Activated T-cell treated with anti-CD3 and anti-CD28 coated beads, Interleukin-2, amount 50 U/mL, for 48 hours (primary cell): Measurements from ENCODE around the gene SLC6A7.

Experiments used
- DNase-seq, 2 experiments: peaks; one replicate each; pipeline ENCODE4 v3.0.0-alpha.2; 2020

The SLC6A7 gene

GRCh38 chr5:150175076-150175475 lies 14.8 kb upstream of the SLC6A7 start:
- DNase-seq: no peak

- DNase-seq: no peak
These were observed 14.3 kb upstream of the SLC6A7 start for GRCh38 chr5:150175536-150175935.

- no peak for DNase-seq
These were observed 13.0 kb upstream of the SLC6A7 start for GRCh38 chr5:150176745-150177477.

DNA sequence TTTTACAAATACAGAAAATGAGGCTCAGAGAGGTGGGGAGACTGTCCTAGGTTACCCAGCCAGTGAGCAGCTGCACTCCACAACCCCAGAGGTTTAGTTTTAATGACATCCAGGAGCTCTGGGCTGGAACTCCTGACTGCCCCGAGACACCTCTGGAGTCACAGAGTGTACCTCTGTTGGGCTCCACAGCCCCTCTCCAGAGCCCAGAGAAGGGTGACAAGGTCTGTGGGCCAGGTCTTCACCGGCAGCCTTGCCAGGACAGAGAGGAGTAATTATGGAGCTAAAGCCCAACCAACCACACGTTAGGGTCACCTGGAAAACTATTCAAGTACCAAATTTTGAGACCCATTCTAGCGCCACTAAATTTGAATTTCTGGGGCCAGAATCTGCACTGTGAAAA lies 12.1 kb upstream of the SLC6A7 start:
- no peak for DNase-seq

GRCh38 chr5:150178262-150178661 lies 11.6 kb upstream of the SLC6A7 start:
- no peak for DNase-seq

DNA sequence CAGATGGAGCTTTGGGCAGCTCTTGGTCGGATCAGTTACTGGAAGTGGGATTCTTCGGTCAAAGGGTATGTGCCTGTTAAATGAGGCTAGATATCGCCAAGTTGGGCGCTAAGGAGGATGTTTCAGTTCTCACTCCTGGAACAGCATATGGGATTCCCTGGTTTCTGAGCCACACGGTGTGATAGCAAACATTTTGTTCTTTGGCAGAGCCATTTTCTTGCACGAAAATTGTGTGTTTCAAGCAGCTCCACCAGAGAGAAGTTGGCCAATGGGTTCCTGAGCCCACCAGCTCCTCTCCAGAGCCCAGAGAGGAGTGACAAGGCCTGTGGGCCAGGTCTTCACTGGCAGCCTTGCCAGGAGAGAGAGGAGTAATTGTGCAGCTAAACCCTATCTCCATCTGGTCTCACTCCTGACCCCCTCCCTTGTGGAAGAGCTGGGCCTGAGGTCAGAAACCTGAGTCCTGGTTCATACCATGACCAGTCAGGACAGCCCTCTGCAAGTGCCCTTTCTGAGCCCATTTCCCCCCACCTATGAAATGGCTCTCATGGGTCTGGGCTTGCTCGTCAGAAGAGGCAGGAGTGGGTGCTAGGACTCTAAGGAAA lies 10.7 kb upstream of the SLC6A7 start:
- no peak for DNase-seq

GRCh38 chr5:150180241-150181026 lies 9.4 kb upstream of the SLC6A7 start:
- DNase-seq: no peak

DNA sequence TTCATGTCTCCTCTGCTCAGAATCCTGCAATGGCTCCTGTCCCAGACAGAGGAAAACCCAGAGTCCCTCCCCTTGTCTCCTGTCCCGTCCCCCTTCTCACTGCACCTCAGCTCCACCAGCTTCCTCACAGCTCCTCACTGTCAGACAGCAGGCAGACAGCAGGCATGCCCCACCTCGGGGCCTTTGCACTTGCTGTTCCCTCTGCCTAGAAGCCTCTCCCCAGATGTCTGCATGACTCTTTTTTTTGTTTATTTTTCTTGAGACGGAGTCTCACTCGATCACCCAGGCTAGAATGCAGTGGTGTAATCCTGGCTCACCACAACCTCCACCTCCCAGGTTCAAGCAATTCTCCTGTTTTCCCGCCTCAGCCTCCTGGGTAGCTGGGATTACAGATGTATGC lies 8.8 kb upstream of the SLC6A7 start:
- no peak for DNase-seq

GRCh38 chr5:150181766-150182545 lies 7.9 kb upstream of the SLC6A7 start:
- DNase-seq: no peak

GRCh38 chr5:150182774-150183173 lies 7.1 kb upstream of the SLC6A7 start:
- DNase-seq: no peak

DNA sequence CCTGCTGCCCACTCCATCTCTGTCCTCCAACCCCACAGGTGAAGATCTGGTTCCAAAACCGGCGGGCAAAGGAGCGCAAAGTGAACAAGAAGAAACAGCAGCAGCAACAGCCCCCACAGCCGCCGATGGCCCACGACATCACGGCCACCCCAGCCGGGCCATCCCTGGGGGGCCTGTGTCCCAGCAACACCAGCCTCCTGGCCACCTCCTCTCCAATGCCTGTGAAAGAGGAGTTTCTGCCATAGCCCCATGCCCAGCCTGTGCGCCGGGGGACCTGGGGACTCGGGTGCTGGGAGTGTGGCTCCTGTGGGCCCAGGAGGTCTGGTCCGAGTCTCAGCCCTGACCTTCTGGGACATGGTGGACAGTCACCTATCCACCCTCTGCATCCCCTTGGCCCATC lies 6.4 kb upstream of the SLC6A7 start:
- no peak for DNase-seq

GRCh38 chr5:150184006-150184405 lies 5.9 kb upstream of the SLC6A7 start:
- DNase-seq: no peak

DNA sequence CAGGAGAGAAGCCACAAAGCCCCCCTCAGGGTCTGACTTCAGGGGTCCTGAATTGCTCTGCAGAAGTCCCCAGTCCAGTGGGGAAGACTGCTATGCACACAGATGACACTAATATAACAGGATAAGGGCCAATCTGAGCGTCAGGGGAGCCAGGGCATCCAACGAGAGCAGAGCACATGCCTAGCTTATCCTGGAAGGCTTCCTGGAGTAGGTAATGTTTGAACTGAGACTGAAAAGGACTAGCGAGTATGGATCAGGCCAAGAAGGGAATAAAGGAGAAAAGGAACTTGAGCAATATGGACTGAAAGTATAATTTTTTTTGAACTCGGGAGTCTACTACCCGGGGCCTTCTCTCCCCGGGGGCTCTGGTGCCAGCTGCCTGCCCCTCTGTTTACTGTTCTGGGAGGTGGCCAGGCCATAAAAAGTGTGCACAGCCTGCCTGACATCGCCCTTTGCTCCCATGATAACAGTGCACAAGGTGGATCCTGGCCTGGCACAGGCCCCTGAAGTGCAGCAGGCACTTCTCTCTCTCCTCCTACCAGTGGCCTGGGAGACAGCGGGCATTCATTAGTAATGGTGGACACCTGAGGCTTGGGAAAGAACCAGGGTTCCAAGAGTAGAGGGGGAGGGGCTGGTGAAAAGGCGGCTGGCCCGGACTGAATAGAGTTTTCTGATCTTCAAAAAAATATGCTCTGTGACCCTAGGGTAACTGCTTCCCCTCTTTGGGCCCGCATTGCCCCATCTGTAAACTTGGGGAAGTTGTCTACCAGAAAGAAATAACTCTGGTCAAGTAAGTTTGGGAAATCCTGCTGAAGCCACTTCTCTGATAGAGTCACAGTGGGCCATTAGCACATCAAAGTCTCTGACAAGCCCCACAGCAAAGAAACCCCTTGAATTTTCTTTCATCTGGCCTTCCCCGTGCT lies 4.6 kb upstream of the SLC6A7 start:
- DNase-seq: no peak

GRCh38 chr5:150186137-150186536 lies 3.7 kb upstream of the SLC6A7 start:
- DNase-seq: no peak

DNA sequence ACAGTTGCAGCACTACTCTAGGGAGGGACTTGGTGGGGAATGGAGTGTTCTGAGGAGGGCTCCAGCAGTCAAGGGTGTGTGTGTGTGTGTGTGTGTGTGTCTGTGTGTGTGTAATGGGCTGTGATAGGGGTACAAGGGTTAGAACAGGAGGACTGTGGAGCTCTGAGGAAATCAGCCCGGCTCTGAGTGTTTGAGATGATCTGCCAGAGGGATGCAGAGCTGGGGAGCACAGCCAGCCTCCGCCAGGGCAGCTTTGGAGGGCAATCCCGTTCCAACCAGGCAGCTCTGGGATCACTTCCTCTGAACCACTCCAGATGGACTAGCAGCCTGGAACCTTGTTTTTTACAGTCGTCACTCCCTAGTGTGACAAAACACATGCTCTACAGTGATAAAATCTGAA lies 3.0 kb upstream of the SLC6A7 start:
- DNase-seq: no peak

DNA sequence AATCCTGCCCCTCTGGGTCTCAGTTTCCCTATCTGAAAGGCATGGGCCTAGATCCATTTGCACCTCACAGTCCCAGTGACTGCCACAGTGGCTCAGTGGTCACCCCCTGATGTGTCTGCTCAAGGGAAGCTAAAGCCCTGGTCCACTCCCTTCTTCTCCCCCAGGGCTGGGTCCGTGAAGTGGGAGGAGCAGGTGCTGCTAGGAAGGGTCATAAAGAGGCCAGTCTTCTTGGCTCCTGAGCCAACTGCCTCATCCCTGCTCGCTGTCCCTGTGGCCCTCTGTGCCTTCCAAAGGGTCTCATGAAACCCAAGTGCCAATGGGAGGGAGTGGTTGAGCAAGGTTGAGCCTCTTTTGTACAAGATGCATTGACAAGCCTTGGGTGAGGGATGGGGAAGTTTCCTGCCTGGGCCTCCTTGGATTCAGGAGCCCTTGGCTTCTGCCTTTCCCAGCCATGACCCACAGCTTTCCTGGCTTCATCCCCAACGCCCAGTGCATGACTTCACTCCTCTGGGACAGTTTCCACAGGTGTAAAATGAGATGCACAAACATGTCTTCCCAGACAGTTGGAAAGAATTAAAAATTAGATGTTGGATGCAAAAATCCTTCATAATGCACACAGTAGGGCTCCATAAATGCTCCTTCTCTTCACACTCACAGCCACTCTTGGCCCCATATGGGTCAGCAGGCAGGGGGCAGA lies 1.6 kb upstream of the SLC6A7 start:
- no peak for DNase-seq

DNA sequence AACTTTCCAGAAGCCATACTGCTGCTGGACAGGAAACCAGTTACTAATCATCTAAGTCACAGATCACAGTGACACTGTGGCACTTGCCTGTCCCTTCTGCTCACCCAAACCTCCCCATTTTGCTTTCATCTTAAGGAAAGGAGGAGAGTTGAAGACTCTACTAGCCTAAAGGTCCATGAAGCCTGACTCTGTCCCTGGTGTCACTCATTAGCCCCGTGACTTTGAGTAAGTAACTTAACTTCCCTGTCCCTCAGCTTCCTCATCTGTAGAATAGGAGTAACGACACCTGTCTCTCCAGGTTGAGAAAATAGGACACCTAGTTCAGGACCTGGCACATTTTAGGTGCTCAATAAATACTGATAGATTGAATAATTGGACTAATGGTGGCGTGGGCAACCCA lies 536 bp upstream of the SLC6A7 start:
- no peak for DNase-seq

DNA sequence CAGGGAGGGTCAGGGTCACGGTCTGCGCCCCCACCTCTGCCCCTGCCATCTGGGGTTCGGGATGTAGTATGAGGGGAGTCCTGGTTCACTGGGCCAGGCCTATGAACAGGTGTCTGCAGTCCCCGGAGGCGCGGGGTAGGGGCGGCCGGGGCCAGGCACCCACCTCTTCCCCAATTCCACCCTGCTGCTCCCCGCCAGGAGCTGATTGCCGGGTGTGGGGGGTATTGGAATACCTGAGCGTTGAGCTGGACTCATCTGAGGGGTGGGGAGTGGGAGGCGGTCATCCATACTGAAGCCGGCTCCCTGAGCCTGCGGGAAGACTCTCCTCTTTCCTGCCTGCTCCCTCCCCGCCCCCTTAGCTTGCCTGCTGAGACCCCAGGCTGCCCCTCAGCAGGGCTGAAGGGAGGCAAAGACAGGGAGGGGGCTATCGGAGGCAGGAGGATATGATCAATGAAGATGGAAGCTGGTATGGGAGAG lies 679 bp downstream of the SLC6A7 start:
- no peak for DNase-seq

DNA sequence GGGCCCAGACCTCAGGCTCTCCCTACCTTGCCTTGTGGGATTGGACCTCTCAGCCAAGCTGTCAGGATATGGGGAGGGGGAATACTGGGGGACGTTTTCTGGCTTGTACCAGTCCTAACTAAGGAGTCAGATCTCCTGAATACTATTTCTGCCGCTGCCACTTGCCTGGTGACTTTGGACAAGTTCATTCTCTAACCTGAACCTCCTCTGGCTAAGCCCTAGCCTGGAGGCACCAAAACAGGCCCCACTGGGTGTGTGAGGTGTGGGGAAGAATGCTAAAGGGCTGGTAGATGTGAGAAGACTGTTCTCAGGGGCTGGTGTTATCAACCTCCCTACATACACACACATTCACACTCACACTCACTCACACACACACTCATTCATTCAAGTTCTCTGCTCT lies 1.1 kb downstream of the SLC6A7 start:
- no peak for DNase-seq

DNA sequence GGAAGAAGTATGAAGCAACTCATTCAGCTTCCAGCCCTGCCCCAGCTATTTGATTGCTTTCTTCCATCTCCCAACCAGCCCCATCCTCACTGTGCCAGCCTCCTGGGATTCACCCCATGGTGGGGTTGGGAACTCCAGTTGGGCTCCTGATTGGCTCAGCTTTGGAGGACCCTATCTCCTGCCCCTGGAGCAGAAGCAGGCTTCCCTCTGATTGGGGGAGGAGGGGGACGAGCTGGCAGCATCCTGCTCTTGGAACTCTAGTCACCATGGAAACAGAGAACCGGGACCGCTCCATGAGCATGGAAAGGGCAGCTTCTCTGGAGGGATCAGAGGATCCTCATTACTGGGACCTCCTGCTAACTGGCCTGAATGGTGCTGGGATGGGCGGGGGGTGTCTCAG lies 2.6 kb downstream of the SLC6A7 start:
- no peak for DNase-seq

DNA sequence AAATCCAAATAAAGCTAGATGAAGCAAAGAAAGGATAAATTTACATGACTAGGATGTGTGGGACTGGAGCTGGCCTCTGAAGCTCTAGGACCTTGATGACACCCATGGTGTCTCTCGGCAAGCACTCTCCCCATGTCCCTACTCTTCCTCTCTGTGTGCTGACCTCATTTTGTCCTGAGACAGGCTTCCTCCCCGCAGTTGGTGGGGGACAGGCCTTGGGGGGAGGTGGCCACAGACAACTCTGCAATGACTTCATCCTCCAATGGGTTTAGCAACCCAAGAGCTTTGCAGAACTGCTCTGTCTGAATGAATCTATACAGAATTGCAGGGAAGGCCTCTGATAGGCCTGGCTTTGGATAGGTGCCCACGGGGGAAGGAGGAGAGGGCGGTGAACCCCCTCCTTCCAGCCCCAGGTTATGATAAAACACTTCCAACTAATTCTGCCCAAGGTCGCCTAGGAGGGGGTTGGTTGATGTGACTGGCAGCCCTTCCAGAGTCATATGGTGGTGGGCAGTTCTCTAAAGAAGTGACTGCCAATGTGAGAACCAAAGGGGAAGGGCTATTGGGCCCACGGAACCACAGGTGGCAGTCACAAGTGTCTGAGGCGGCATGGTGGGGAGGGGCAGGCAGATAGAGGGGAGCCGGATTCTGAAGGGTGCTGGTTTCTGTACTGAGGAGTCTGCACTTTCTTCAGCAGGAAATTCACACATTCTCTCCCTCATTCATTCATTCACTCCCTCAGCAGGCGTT lies 6.0 kb downstream of the SLC6A7 start:
- no peak for DNase-seq
